Natural killer cell (primary cell): ENCODE results near the gene LRRN2. TPM values are rescaled to one million over a fixed set of nuclear protein-coding genes. Genes with fewer than 3 reads are reported as not detected.

Experiments
- ATAC-seq, 3 donors: fragments of 150-1000 bp in 2 of 3; fragments of 200-7000 bp in 1 of 3; cut with Tn5 transposase; 1 replicate in 1 of 3; 2 replicates in 2 of 3; pipeline ENCODE4 v1.10.0; 2021; ENCODE audit warnings: mild to moderate bottlenecking in 2 of 3, moderate library complexity in 2 of 3
- DNase-seq, 2 donors: peaks; one replicate each; pipeline versions ENCODE4 v3.0.0 to v3.0.0-alpha.2; 2013 to 2021; ENCODE audit warnings: mixed read lengths in 1 of 2
- H3K27ac ChIP-seq: one replicate; pipeline ENCODE4 v1.5.1; 2013; ENCODE audit warnings: mild to moderate bottlenecking, low read length
- H3K27me3 ChIP-seq: one replicate; pipeline ENCODE4 v1.6.1; 2013; ENCODE audit warnings: low read length; ENCODE audit not compliant: control insufficient read depth, insufficient read depth
- H3K36me3 ChIP-seq: one replicate; pipeline ENCODE4 v1.6.1; 2013; ENCODE audit warnings: low read length; ENCODE audit not compliant: control insufficient read depth, insufficient read depth
- H3K4me1 ChIP-seq: one replicate; pipeline ENCODE4 v1.6.1; 2013; ENCODE audit warnings: low read length; ENCODE audit not compliant: control insufficient read depth, insufficient read depth
- H3K4me3 ChIP-seq: one replicate; pipeline ENCODE4 v1.5.1; 2013; ENCODE audit warnings: low read length
- H3K9me3 ChIP-seq: one replicate; pipeline ENCODE4 v1.6.1; 2013; ENCODE audit warnings: low read length; ENCODE audit not compliant: control insufficient read depth, insufficient read depth
- H3K27ac Mint-ChIP-seq, 2 donors: one replicate each; pipeline ENCODE4 v1.8.0; 2022; ENCODE audit warnings: mild to moderate bottlenecking in 2 of 2, mixed read lengths in 2 of 2, moderate library complexity in 1 of 2
- H3K27me3 Mint-ChIP-seq, 2 donors: one replicate each; pipeline ENCODE4 v1.8.0; 2022; ENCODE audit warnings: low read depth in 2 of 2, mixed read lengths in 2 of 2
- H3K36me3 Mint-ChIP-seq: one replicate; pipeline ENCODE4 v1.8.0; 2022; ENCODE audit warnings: mixed read lengths
- H3K4me1 Mint-ChIP-seq, 2 donors: one replicate each; pipeline ENCODE4 v1.8.0; 2022; ENCODE audit warnings: mixed read lengths in 2 of 2
- H3K4me3 Mint-ChIP-seq: one replicate; pipeline ENCODE4 v1.8.0; 2022; ENCODE audit warnings: mild to moderate bottlenecking, moderate library complexity, mixed read lengths
- H3K9me3 Mint-ChIP-seq, 2 donors: one replicate each; pipeline ENCODE4 v1.8.0; 2022; ENCODE audit warnings: mixed read lengths in 2 of 2
- CTCF ChIP-seq: fragments of 200-600 bp; IDR thresholded peaks from one replicate; pipeline ENCODE4 v1.8.0; 2022; ENCODE audit warnings: antibody characterized with exemption
- WGBS: methylation state at CpG from one replicate; pipeline ENCODE4 v1.1.7; 2013; ENCODE audit warnings: missing lambda C conversion rate; ENCODE audit not compliant: insufficient coverage; 5-methylcytosine and 5-hydroxymethylcytosine counted together
- intact Hi-C: fragments of 100-400 bp; cut with micrococcal nuclease; formaldehyde crosslinking; loops from one replicate; pipeline ENCODE4 v1.14.2; 2022
- total RNA-seq, 4 donors: library from RNA; stranded (reverse); fragments of 120-200 nt in 1 of 4; gene quantifications; one replicate each; pipeline versions ENCODE4 v1.2.3 to v1.2.4, GENCODE V29; 2013 to 2022

LRRN2 gene
- total RNA-seq, 3 donors from 2014 or later (not counting 1 experiment from before 2014, with no cell fraction given) = 0.10 to 0.27 TPM; not detected in 1

GRCh38 chr1:204705493-204705811 is 19.9 kb upstream of the LRRN2 start:
- no peak overlapping the region for H3K27ac Mint-ChIP-seq

GRCh38 chr1:204704794-204705492 is 19.4 kb upstream of the LRRN2 start:
- H3K4me1 Mint-ChIP-seq = no peaks in the 10 kb centered on the region
- ATAC-seq (no peak), DNase-seq (no peak)
- no peak overlapping the region for H3K4me3 Mint-ChIP-seq
- no peaks in the 10 kb centered on the region for H3K4me1 ChIP-seq
- H3K27me3 ChIP-seq = no peaks in the 10 kb centered on the region
- no peaks in the 10 kb centered on the region for H3K9me3 Mint-ChIP-seq
- H3K36me3 Mint-ChIP-seq = no peaks in the 10 kb centered on the region
- intact Hi-C loops = no loop called here
- H3K27me3 Mint-ChIP-seq = peaks cover 10 to 14% of the 10 kb centered on the region in 2 donors
- no peak overlapping the region for H3K27ac ChIP-seq
- no peaks in the 10 kb centered on the region for H3K36me3 ChIP-seq
- no peak overlapping the region for H3K4me3 ChIP-seq
- no peak for TF ChIP-seq CTCF
- WGBS = 87% methylated on average over 4 of the region's 4 CpGs
- no peaks in the 10 kb centered on the region for H3K9me3 ChIP-seq
- no peak overlapping the region for H3K27ac Mint-ChIP-seq

More at GRCh38 chr1:204705493-204705811, 19.9 kb upstream of the LRRN2 start:
- Histone ChIP-seq H3K4me3 (no peak overlapping the region), H3K9me3 (no peaks in the 10 kb centered on the region), H3K27me3 (no peaks in the 10 kb centered on the region), H3K27ac (no peak overlapping the region), H3K36me3 (no peaks in the 10 kb centered on the region), H3K4me1 (no peaks in the 10 kb centered on the region)
- TF ChIP-seq CTCF = no peak
- Mint-ChIP-seq H3K27me3 (peaks cover 11 to 17% of the 10 kb centered on the region in 2 donors), H3K36me3 (no peaks in the 10 kb centered on the region), H3K4me1 (no peaks in the 10 kb centered on the region), H3K9me3 (no peaks in the 10 kb centered on the region), H3K4me3 (no peak overlapping the region)
- DNase-seq (no peak), ATAC-seq (no peak)
- WGBS = 88% methylated on average over 5 of the region's 5 CpGs
- intact Hi-C loops = no loop called here

GRCh38 chr1:204703826-204704612 is 18.5 kb upstream of the LRRN2 start:
- Mint-ChIP-seq H3K27me3 (peaks cover 10 to 12% of the 10 kb centered on the region in 2 donors), H3K4me3 (no peak overlapping the region), H3K4me1 (no peaks in the 10 kb centered on the region), H3K27ac (no peak overlapping the region), H3K36me3 (no peaks in the 10 kb centered on the region), H3K9me3 (no peaks in the 10 kb centered on the region)
- ATAC-seq = no peak
- Histone ChIP-seq H3K36me3 (no peaks in the 10 kb centered on the region), H3K27me3 (no peaks in the 10 kb centered on the region), H3K27ac (no peak overlapping the region), H3K9me3 (no peaks in the 10 kb centered on the region), H3K4me1 (no peaks in the 10 kb centered on the region), H3K4me3 (no peak overlapping the region)
- TF ChIP-seq CTCF = no peak
- intact Hi-C loops = no loop called here
- 84% methylated on average over 16 of the region's 16 CpGs for WGBS
- no peak for DNase-seq
